CD14-positive monocyte (primary cell): ENCODE results near the gene ZNF577. TPM values are rescaled to one million over a fixed set of nuclear protein-coding genes. Genes with fewer than 3 reads are reported as not detected.

ENCODE experiments used
- DNase-seq, 3 donors: peaks; one replicate each; pipeline ENCODE4 v3.0.0-alpha.2; 2011 to 2022
- H2AFZ ChIP-seq: 2 replicates; pipeline ENCODE4 v1.6.0; 2012; ENCODE audit warnings: mild to moderate bottlenecking, low read depth, low read length, inconsistent platforms; ENCODE audit not compliant: insufficient read depth, poor library complexity, severe bottlenecking
- H3K27ac ChIP-seq, 2 donors: 1 replicate in 1 of 2; 2 replicates in 1 of 2; pipeline ENCODE4 v1.5.1; 2012 to 2013; ENCODE audit warnings: low read length in 2 of 2, control low read depth in 1 of 2, inconsistent platforms in 1 of 2, low read depth in 1 of 2, mild to moderate bottlenecking in 1 of 2
- H3K27me3 ChIP-seq, 2 donors: one replicate each; pipeline versions ENCODE4 v1.6.0 to v1.6.1; 2011 to 2013; ENCODE audit warnings: low read length in 2 of 2; ENCODE audit not compliant: control insufficient read depth in 2 of 2, insufficient read depth in 2 of 2
- H3K36me3 ChIP-seq, 2 donors: replicated peaks in 1 of 2; 1 replicate in 1 of 2; 2 replicates in 1 of 2; pipeline versions ENCODE4 v1.5.1 to v1.6.1; 2012 to 2013; ENCODE audit warnings: low read length in 2 of 2, control low read depth in 1 of 2, inconsistent platforms in 1 of 2, mild to moderate bottlenecking in 1 of 2; ENCODE audit not compliant: insufficient read depth in 2 of 2, control insufficient read depth in 1 of 2
- H3K4me1 ChIP-seq, 2 donors: 1 replicate in 1 of 2; 2 replicates in 1 of 2; pipeline versions ENCODE4 v1.5.1 to v1.6.1; 2012 to 2013; ENCODE audit warnings: low read length in 2 of 2, control low read depth in 1 of 2, inconsistent platforms in 1 of 2, mild to moderate bottlenecking in 1 of 2, moderate library complexity in 1 of 2; ENCODE audit not compliant: insufficient read depth in 2 of 2, control insufficient read depth in 1 of 2
- H3K4me2 ChIP-seq: replicated peaks from 2 replicates; pipeline ENCODE3; 2012; ENCODE audit warnings: low read length, moderate library complexity, mild to moderate bottlenecking; ENCODE audit not compliant: poor library complexity, severe bottlenecking; ENCODE audit errors: extremely low read depth
- H3K4me3 ChIP-seq, 3 experiments: fragments of 200-600 bp in 1 of 3; sonication (generic) in 1 of 3; replicated peaks in 1 of 3; 1 replicate in 2 of 3; 2 replicates in 1 of 3; pipeline ENCODE4 v1.5.1; 2011 to 2013; ENCODE audit warnings: low read length in 3 of 3, mild to moderate bottlenecking in 3 of 3, control low read depth in 2 of 3, low read depth in 2 of 3, inconsistent platforms in 1 of 3, moderate library complexity in 1 of 3
- H3K79me2 ChIP-seq: 2 replicates; pipeline ENCODE4 v1.6.0; 2012; ENCODE audit warnings: mild to moderate bottlenecking, control low read depth, inconsistent platforms, low read length, moderate library complexity; ENCODE audit not compliant: insufficient read depth
- H3K9ac ChIP-seq: 2 replicates; pipeline ENCODE4 v1.6.0; 2017; ENCODE audit warnings: low read length, mild to moderate bottlenecking; ENCODE audit not compliant: insufficient read depth, poor library complexity, severe bottlenecking
- H3K9me3 ChIP-seq, 2 donors: replicated peaks in 1 of 2; 1 replicate in 1 of 2; 2 replicates in 1 of 2; pipeline versions ENCODE4 v1.5.1 to v1.6.1; 2012 to 2013; ENCODE audit warnings: low read length in 2 of 2, control low read depth in 1 of 2; ENCODE audit not compliant: control insufficient read depth in 1 of 2, insufficient read depth in 1 of 2
- H4K20me1 ChIP-seq: 2 replicates; pipeline ENCODE4 v1.6.0; 2012; ENCODE audit warnings: mild to moderate bottlenecking, low read length, control low read depth, moderate library complexity; ENCODE audit not compliant: insufficient read depth
- H3K27ac Mint-ChIP-seq, 7 donors: one replicate each; pipeline ENCODE4 v1.8.0; 2020; ENCODE audit warnings: mild to moderate bottlenecking in 7 of 7, mixed read lengths in 7 of 7, moderate library complexity in 6 of 7, inconsistent platforms in 2 of 7
- H3K27me3 Mint-ChIP-seq, 3 donors: one replicate each; pipeline ENCODE4 v1.8.0; 2021 to 2022; ENCODE audit warnings: low read depth in 3 of 3, mild to moderate bottlenecking in 3 of 3, mixed read lengths in 3 of 3, moderate library complexity in 3 of 3, inconsistent platforms in 1 of 3
- H3K36me3 Mint-ChIP-seq, 2 donors: one replicate each; pipeline ENCODE4 v1.8.0; 2020; ENCODE audit warnings: mixed read lengths in 2 of 2, inconsistent platforms in 1 of 2, mild to moderate bottlenecking in 1 of 2
- H3K4me1 Mint-ChIP-seq: one replicate; pipeline ENCODE4 v1.8.0; 2020; ENCODE audit warnings: mild to moderate bottlenecking, mixed read lengths
- H3K4me3 Mint-ChIP-seq, 2 donors: one replicate each; pipeline ENCODE4 v1.8.0; 2020; ENCODE audit warnings: mild to moderate bottlenecking in 2 of 2, mixed read lengths in 2 of 2, moderate library complexity in 1 of 2
- H3K9me3 Mint-ChIP-seq, 7 donors: one replicate each; pipeline ENCODE4 v1.8.0; 2020 to 2022; ENCODE audit warnings: mixed read lengths in 7 of 7, mild to moderate bottlenecking in 6 of 7, moderate library complexity in 6 of 7, inconsistent platforms in 2 of 7
- CTCF ChIP-seq: fragments of 200-600 bp; IDR thresholded peaks from one replicate; pipeline ENCODE4 v1.8.0; 2022; ENCODE audit warnings: antibody characterized with exemption, mild to moderate bottlenecking
- WGBS: methylation state at CpG from one replicate; pipeline ENCODE4 v1.1.5; 2013; ENCODE audit warnings: missing lambda C conversion rate; ENCODE audit not compliant: insufficient coverage; 5-methylcytosine and 5-hydroxymethylcytosine counted together
- intact Hi-C, 2 donors: fragments of 100-400 bp; cut with micrococcal nuclease; formaldehyde crosslinking; loops; one replicate each; pipeline versions ENCODE4 v1.15.0 to v1.15.1; 2023
- polyA plus RNA-seq, 3 donors: library from polyadenylated mRNA; depleted of rRNA in 1 of 3; unstranded in 2 of 3; stranded (reverse) in 1 of 3; fragments of 300-500 nt in 2 of 3; fragments of >200 nt in 1 of 3; fragmentation: Illumina TruSeq in 2 of 3; gene quantifications; 1 replicate in 2 of 3; 2 replicates in 1 of 3; pipeline ENCODE4 v1.2.3, GENCODE V29; 2012 to 2021

ZNF577 gene
- polyA plus RNA-seq, 3 donors, result 1.5 to 8.5 (median 1.5) TPM

GRCh38 chr19:51882518-51882917, 5.2 kb downstream of the ZNF577 start:
- H3K27me3 Mint-ChIP-seq, result peaks cover 0 to 2% (median 2%) of the 10 kb centered on the region in 3 donors
- peaks cover 25 to 51% of the 10 kb centered on the region in 2 donors for H3K36me3 Mint-ChIP-seq
- H3K27me3 ChIP-seq, result no peaks in the 10 kb centered on the region
- peaks cover 40 to 87% (median 67%) of the 10 kb centered on the region in 7 donors for H3K9me3 Mint-ChIP-seq
- peaks cover 8% of the 10 kb centered on the region for H3K4me1 Mint-ChIP-seq
- H3K9me3 ChIP-seq, result peaks cover 54 to 90% of the 10 kb centered on the region in 2 donors
- H4K20me1 ChIP-seq, result no peaks in the 10 kb centered on the region
- no peak for DNase-seq
- no CpG with 5 or more reads among the region's 3 CpGs for WGBS
- peaks cover 14 to 42% of the 10 kb centered on the region in 2 donors for H3K36me3 ChIP-seq
- H3K4me3 ChIP-seq, result no peak overlapping the region
- no peak overlapping the region for H3K9ac ChIP-seq
- H3K27ac Mint-ChIP-seq, result no peak overlapping the region
- intact Hi-C loops, result no loop called here
- TF ChIP-seq CTCF, result no peak
- H3K4me3 Mint-ChIP-seq, result no peak overlapping the region
- no peak overlapping the region for H3K27ac ChIP-seq
- H3K4me2 ChIP-seq, result no peak overlapping the region
- H3K4me1 ChIP-seq, result peaks cover 0 to 6% of the 10 kb centered on the region in 2 donors
- H2AFZ ChIP-seq, result no peak overlapping the region
- no peaks in the 10 kb centered on the region for H3K79me2 ChIP-seq

GRCh38 chr19:51873097-51873496, 14.7 kb downstream of the ZNF577 start:
- no peak for DNase-seq
- Mint-ChIP-seq H3K36me3 (peaks cover 45 to 54% of the 10 kb centered on the region in 2 donors), H3K4me3 (no peak overlapping the region), H3K27me3 (no peaks in the 10 kb centered on the region), H3K4me1 (no peaks in the 10 kb centered on the region), H3K9me3 (peaks cover 80 to 99% (median 94%) of the 10 kb centered on the region in 7 donors), H3K27ac (no peak overlapping the region)
- H3K79me2 ChIP-seq, result no peaks in the 10 kb centered on the region
- no peak for TF ChIP-seq CTCF
- no peaks in the 10 kb centered on the region for H3K4me1 ChIP-seq
- H3K9ac ChIP-seq, result no peak overlapping the region
- H3K4me3 ChIP-seq, result peak overlapping the region in 1 of 3 experiments; percentile 43
- H3K9me3 ChIP-seq, result peaks cover 76 to 99% of the 10 kb centered on the region in 2 donors
- no peaks in the 10 kb centered on the region for H4K20me1 ChIP-seq
- WGBS, result no CpG with 5 or more reads among the region's 4 CpGs
- H3K27ac ChIP-seq, result no peak overlapping the region
- no peaks in the 10 kb centered on the region for H3K27me3 ChIP-seq
- H2AFZ ChIP-seq, result no peak overlapping the region
- intact Hi-C loops, result no loop called here
- peaks cover 26 to 57% of the 10 kb centered on the region in 2 donors for H3K36me3 ChIP-seq
- no peak overlapping the region for H3K4me2 ChIP-seq
